GM12878 (cell line): Measurements from ENCODE around the gene SLC5A2. TPM values are rescaled to one million over a fixed set of nuclear protein-coding genes. Genes with fewer than 3 reads are reported as not detected.

ENCODE experiments used
- ATAC-seq: fragments of 200-7000 bp; cut with Tn5 transposase; 3 replicates; pipeline ENCODE4 v1.9.1; 2020; ENCODE audit warnings: mild to moderate bottlenecking, moderate library complexity
- BruUV-seq: library from RNA; stranded (reverse); fragments of 400-500 nt; replicated peaks from 2 replicates; lab custom pipeline; 2021; lab: Mats Ljungman, UMichigan
- CTCF ChIA-PET: fragments of 300-600 bp; sonication (Branson Sonifier 250); formaldehyde crosslinking; extraction: SDS; loops from one replicate; lab custom pipeline; 2021; ENCODE audit warnings: inconsistent platforms; lab: Yijun Ruan, JAX
- POLR2A ChIA-PET: fragments of 350-600 bp; formaldehyde crosslinking; extraction: SDS; loops from one replicate; lab custom pipeline; 2021; ENCODE audit warnings: inconsistent platforms; lab: Charles Lee
- RAD21 ChIA-PET: fragments of 300-600 bp; sonication (Branson Sonifier 250); formaldehyde crosslinking; loops from one replicate; lab custom pipeline; 2023; ENCODE audit warnings: antibody characterized with exemption; ENCODE audit not compliant: unreplicated experiment; lab: Charles Lee
- SMC1A ChIA-PET: fragments of 300-600 bp; sonication (Branson Sonifier 250); formaldehyde crosslinking; loops from one replicate; lab custom pipeline; 2023; ENCODE audit not compliant: unreplicated experiment, uncharacterized antibody; lab: Charles Lee
- DNase-seq: peaks from one replicate; pipeline ENCODE4 v3.0.0-alpha.2; 2011; ENCODE audit warnings: low read depth, low spot score
- FAIRE-seq: peaks from 3 replicates; lab custom pipeline; 2011; peaks lifted over from hg19 to GRCh38; lab: Jason Lieb, UNC
- H2AFZ ChIP-seq: 2 replicates; pipeline ENCODE4 v1.6.0; 2011; ENCODE audit warnings: low read depth, low read length, control low read depth; ENCODE audit not compliant: control insufficient read depth
- H3K27ac ChIP-seq: 2 replicates; pipeline ENCODE4 v1.5.1; 2011; ENCODE audit warnings: control low read depth; ENCODE audit not compliant: control insufficient read depth, insufficient read depth
- H3K27me3 ChIP-seq, 2 experiments: replicated peaks in 1 of 2; 2 replicates each; pipeline versions ENCODE4 v1.6.0 to v1.6.1; 2011; ENCODE audit warnings: low read length in 1 of 2; ENCODE audit not compliant: control insufficient read depth in 2 of 2, insufficient read depth in 2 of 2
- H3K36me3 ChIP-seq, 2 experiments: 2 replicates each; pipeline ENCODE4 v1.5.1; 2011; ENCODE audit warnings: low read length in 1 of 2; ENCODE audit not compliant: control insufficient read depth in 2 of 2, insufficient read depth in 2 of 2
- H3K4me1 ChIP-seq: 2 replicates; pipeline ENCODE4 v1.6.1; 2011; ENCODE audit warnings: mild to moderate bottlenecking, low read length, moderate library complexity, mixed read lengths; ENCODE audit not compliant: control insufficient read depth, insufficient read depth
- H3K4me2 ChIP-seq: 2 replicates; pipeline ENCODE4 v1.6.0; 2011; ENCODE audit warnings: control low read depth; ENCODE audit not compliant: control insufficient read depth, insufficient read depth
- H3K4me3 ChIP-seq: fragments of 200-600 bp; sonication (generic); 2 replicates; pipeline ENCODE4 v1.5.1; 2016
- H3K79me2 ChIP-seq: 2 replicates; pipeline ENCODE4 v1.6.0; 2011; ENCODE audit warnings: low read length; ENCODE audit not compliant: control insufficient read depth, insufficient read depth
- H3K9ac ChIP-seq: 2 replicates; pipeline ENCODE4 v1.8.0; 2011; ENCODE audit warnings: low read length, control low read depth, mixed read lengths; ENCODE audit not compliant: control insufficient read depth, insufficient read depth
- H3K9me3 ChIP-seq: replicated peaks from 3 replicates; pipeline ENCODE4 v1.5.1; 2011; ENCODE audit warnings: mild to moderate bottlenecking, low read length; ENCODE audit not compliant: control insufficient read depth, insufficient read depth
- H4K20me1 ChIP-seq: 2 replicates; pipeline ENCODE4 v1.6.0; 2011; ENCODE audit not compliant: control insufficient read depth, insufficient read depth
- ATF7 ChIP-seq: fragments of 450-650 bp; IDR thresholded peaks from 2 replicates; pipeline ENCODE4 v1.6.1; 2016; ENCODE audit warnings: low read depth, mild to moderate bottlenecking
- CEBPB ChIP-seq, 2 experiments: fragments of 150-350 bp in 1 of 2; IDR thresholded peaks; 2 replicates each; pipeline ENCODE4 v1.6.1; 2012 to 2014; ENCODE audit warnings: low read depth in 2 of 2, low read length in 2 of 2, borderline replicate concordance in 1 of 2, inconsistent platforms in 1 of 2
- CREM ChIP-seq: IDR thresholded peaks from 2 replicates; pipeline ENCODE4 v1.6.1; 2014; ENCODE audit warnings: antibody characterized with exemption, low read depth
- EED ChIP-seq: sonication (generic); IDR thresholded peaks from 2 replicates; pipeline ENCODE4 v1.6.1; 2016; ENCODE audit warnings: antibody characterized with exemption, low read depth
- IKZF1 ChIP-seq: fragments of 450-650 bp; conservative IDR thresholded peaks from 2 replicates; pipeline ENCODE4 v1.6.1; 2017; ENCODE audit warnings: antibody characterized with exemption, mild to moderate bottlenecking
- IKZF2 ChIP-seq, 2 experiments: fragments of 450-650 bp; IDR thresholded peaks; 2 replicates each; pipeline ENCODE4 v1.6.1; 2017; ENCODE audit warnings: mild to moderate bottlenecking in 2 of 2, moderate library complexity in 2 of 2
- LARP7 ChIP-seq: fragments of 450-650 bp; IDR thresholded peaks from 2 replicates; pipeline ENCODE4 v1.6.1; 2017; ENCODE audit warnings: mild to moderate bottlenecking
- NFXL1 ChIP-seq: fragments of 450-650 bp; IDR thresholded peaks from 2 replicates; pipeline ENCODE4 v1.6.1; 2017; ENCODE audit warnings: antibody characterized with exemption, mild to moderate bottlenecking, borderline replicate concordance
- SMC3 ChIP-seq: IDR thresholded peaks from 2 replicates; pipeline ENCODE4 v1.6.1; 2011; ENCODE audit warnings: low read length, improper control_type of control experiment, borderline replicate concordance
- YBX1 ChIP-seq: fragments of 450-650 bp; IDR thresholded peaks from 2 replicates; pipeline ENCODE4 v1.6.1; 2016; ENCODE audit warnings: antibody characterized with exemption
- ZNF622 ChIP-seq: fragments of 450-650 bp; IDR thresholded peaks from 2 replicates; pipeline ENCODE4 v1.6.1; 2017; ENCODE audit warnings: mild to moderate bottlenecking, inconsistent platforms
- WGBS: methylation state at CpG from one replicate; pipeline ENCODE4 v1.1.6; 2016; ENCODE audit warnings: low lambda C conversion rate; ENCODE audit not compliant: insufficient replicate concordance, insufficient coverage; ENCODE audit errors: missing lambda C conversion rate; 5-methylcytosine and 5-hydroxymethylcytosine counted together
- in situ Hi-C: fragments of 300-500 bp; cut with MboI; formaldehyde crosslinking; loops from 9 replicates; pipeline ENCODE4 v1.14.3; 2018; ENCODE audit warnings: mixed read lengths
- intact Hi-C: fragments of 100-400 bp; cut with micrococcal nuclease; formaldehyde crosslinking; loops from one replicate; pipeline ENCODE4 v1.14.2; 2022; ENCODE audit not compliant: unreplicated experiment
- polyA plus RNA-seq, 11 experiments: library from polyadenylated mRNA; depleted of rRNA in 4 of 11; unstranded in 6 of 11; stranded (reverse) in 5 of 11; fragments of >200 nt; fragmentation: Nextera tagmentation in 4 of 11; fragmentation: Illumina TruSeq in 1 of 11; extraction: Ambion mirVana in 4 of 11; extraction: Trizol in 1 of 11; gene quantifications; 1 replicate in 1 of 11; 2 replicates in 10 of 11; pipeline versions ENCODE4 v1.2.1 to v1.2.3, GENCODE V29; 2011 to 2016; ENCODE audit warnings: inconsistent platforms in 2 of 11, missing spikeins in 2 of 11, low read depth in 1 of 11
- total RNA-seq, 4 experiments: library from RNA; depleted of rRNA in 3 of 4; stranded (reverse); fragments of >200 nt in 3 of 4; fragmentation: Illumina TruSeq in 1 of 4; extraction: Trizol in 1 of 4; gene quantifications; 2 replicates each; pipeline versions ENCODE4 v1.2.1 to v1.2.3, GENCODE V29; 2013 to 2021
- TF ChIP-seq, protein P1 (sequence below): IDR thresholded peaks from 2 replicates; pipeline ENCODE4 v1.6.1; 2011; ENCODE audit warnings: mild to moderate bottlenecking, low read depth, low read length, moderate library complexity; ENCODE audit not compliant: insufficient replicate concordance
- TF ChIP-seq, protein P2 (sequence below): fragments of 150-350 bp; IDR thresholded peaks from 2 replicates; pipeline ENCODE4 v1.6.1; 2016; ENCODE audit warnings: low read depth, low read length
- TF ChIP-seq, protein P3 (sequence below): fragments of 450-650 bp; formaldehyde crosslinking; IDR thresholded peaks from 2 replicates; pipeline ENCODE4 v1.4.0; 2020; ENCODE audit warnings: mild to moderate bottlenecking, moderate library complexity

Gene SLC5A2
- total and polyA plus RNA-seq, 10 of the 15 experiments (the other 5 are each of a cell fraction or from before 2014, with no cell fraction given) = 3.6 to 4.8 (median 4.4) TPM; not detected in 6

DNA sequence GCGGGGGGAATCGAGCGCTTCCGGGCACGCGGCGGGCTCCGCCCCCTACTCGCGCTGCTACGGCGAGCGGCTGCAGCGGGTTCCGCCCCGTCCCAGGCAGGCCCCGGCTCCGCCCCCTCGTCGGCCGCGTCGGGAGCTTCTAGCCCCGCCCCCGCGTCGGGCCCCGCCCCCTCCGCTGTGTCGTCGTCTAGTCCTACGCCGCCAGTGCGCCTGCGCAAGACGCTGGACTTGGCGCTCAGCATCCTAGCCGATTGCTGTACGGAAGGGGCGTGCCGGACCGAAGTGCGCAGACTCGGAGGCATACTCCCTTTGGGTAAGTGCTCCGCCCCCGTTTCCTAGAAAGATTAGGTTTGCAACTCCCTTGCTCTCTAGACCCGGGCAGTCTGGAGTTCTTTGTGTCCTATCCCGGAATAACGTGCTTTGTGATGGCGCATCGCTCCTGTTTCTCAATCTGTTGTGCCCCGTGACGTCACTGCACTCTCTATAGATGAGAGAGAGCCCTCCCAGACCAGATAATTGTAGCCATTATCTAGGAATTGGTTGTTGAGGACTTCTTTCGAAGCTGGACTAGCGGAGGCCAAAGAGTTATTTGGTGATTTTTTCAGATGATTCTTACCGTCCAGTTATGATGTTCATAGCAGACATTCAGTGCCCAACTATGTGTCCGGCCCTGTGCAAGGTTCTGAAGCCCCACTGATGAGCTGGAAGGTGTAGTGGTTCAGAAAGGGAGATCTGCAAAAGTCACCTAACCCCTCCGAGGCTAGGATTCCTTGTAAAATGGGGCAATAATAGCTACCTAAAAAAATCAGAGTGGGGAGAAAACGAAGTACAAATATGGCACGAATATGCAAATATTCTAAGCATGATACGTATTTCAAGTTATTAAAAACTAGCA lies 23.0 kb upstream of the SLC5A2 start (continued):
- TF ChIP-seq SMC3 (no peak), EED (no peak), ATF7 (peak; percentile 67), CREM (peak; percentile 74), IKZF1 (no peak), IKZF2 (IDR thresholded peaks at IDR 0.05) (no peak), YBX1 (no peak), CEBPB (IDR thresholded peaks at IDR 0.05; ENCODE audit: borderline replicate concordance in 1 of 2, low read depth in 2 of 2, low read length in 2 of 2) (no peak), ZNF622 (no peak)
- TF ChIP-seq, protein P1, sequence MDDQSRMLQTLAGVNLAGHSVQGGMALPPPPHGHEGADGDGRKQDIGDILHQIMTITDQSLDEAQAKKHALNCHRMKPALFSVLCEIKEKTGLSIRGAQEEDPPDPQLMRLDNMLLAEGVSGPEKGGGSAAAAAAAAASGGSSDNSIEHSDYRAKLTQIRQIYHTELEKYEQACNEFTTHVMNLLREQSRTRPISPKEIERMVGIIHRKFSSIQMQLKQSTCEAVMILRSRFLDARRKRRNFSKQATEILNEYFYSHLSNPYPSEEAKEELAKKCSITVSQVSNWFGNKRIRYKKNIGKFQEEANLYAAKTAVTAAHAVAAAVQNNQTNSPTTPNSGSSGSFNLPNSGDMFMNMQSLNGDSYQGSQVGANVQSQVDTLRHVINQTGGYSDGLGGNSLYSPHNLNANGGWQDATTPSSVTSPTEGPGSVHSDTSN = no peak

DNA sequence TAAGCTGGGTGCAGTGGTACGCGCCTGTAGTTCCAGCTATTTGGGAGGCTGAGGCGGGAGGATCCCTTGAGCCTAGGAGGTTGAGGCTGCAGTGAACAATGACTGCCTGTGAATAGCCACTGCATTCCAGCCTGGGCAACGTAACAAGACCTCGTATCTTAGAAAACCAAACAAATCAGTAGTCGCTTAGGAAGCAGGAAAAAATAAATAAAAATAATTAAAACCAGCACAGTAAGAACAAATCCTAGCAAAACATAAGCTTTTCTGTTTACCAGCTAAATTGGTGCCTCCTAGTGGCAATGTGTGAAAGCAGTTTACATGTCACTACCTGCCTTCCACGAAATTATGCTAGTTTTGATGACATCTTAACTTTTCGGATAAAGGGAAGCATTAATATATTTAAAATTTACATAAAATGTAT lies 22.3 kb upstream of the SLC5A2 start:
- Histone ChIP-seq H3K27ac (peak overlapping the region; percentile 54), H2AFZ (no peak overlapping the region), H3K4me1 (peaks cover 14% of the 10 kb centered on the region), H3K4me3 (peak overlapping the region; percentile 95), H4K20me1 (peaks cover 5% of the 10 kb centered on the region; the same call in 1 of the 2 replicates), H3K9me3 (no peaks in the 10 kb centered on the region), H3K4me2 (peak overlapping the region; percentile 84), H3K79me2 (peaks cover 43% of the 10 kb centered on the region), H3K9ac (peak overlapping the region; percentile 68), H3K36me3 (peaks cover 0 to 18% of the 10 kb centered on the region in 2 experiments; a peak in 3 of 4 replicates), H3K27me3 (no peaks in the 10 kb centered on the region)
- FAIRE-seq = peak; percentile 88
- ATAC-seq = no peak
- ChIA-PET RAD21 (interaction anchor here (0.6 to 4.0 kb wide), 17 partner anchors 15 to 506 kb away, joined by 3 to 21 read pairs (median 3); partner anchors contain the start of genes ITGAX, RUSF1, ZNF646 and ZNF668), POLR2A (interaction anchor here (0.9 to 4.0 kb wide), 7 partner anchors 41 to 466 kb away, joined by 3 to 20 read pairs (median 4); partner anchors contain the start of gene ZNF267), CTCF (interaction anchor here (0.7 to 7.0 kb wide), 43 partner anchors 8 to 506 kb away, joined by 3 to 71 read pairs (median 5); partner anchors contain the start of genes PYCARD, RUSF1, TGFB1I1 and ZNF267), SMC1A (interaction anchor here (0.9 to 4.1 kb wide), 17 partner anchors 9 to 507 kb away, joined by 3 to 26 read pairs (median 5); partner anchors contain the start of genes ZNF267, ZNF646 and ZNF668)
- intact Hi-C loops = no loop called here
- 12% methylated on average over 8 of the region's 8 CpGs for WGBS
- no peak for DNase-seq
- in situ Hi-C loops = no loop called here
- TSS peak; percentile 77 for BruUV-seq
- TF ChIP-seq, protein P2, sequence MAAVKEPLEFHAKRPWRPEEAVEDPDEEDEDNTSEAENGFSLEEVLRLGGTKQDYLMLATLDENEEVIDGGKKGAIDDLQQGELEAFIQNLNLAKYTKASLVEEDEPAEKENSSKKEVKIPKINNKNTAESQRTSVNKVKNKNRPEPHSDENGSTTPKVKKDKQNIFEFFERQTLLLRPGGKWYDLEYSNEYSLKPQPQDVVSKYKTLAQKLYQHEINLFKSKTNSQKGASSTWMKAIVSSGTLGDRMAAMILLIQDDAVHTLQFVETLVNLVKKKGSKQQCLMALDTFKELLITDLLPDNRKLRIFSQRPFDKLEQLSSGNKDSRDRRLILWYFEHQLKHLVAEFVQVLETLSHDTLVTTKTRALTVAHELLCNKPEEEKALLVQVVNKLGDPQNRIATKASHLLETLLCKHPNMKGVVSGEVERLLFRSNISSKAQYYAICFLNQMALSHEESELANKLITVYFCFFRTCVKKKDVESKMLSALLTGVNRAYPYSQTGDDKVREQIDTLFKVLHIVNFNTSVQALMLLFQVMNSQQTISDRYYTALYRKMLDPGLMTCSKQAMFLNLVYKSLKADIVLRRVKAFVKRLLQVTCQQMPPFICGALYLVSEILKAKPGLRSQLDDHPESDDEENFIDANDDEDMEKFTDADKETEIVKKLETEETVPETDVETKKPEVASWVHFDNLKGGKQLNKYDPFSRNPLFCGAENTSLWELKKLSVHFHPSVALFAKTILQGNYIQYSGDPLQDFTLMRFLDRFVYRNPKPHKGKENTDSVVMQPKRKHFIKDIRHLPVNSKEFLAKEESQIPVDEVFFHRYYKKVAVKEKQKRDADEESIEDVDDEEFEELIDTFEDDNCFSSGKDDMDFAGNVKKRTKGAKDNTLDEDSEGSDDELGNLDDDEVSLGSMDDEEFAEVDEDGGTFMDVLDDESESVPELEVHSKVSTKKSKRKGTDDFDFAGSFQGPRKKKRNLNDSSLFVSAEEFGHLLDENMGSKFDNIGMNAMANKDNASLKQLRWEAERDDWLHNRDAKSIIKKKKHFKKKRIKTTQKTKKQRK = no peak
- TF ChIP-seq NFXL1 (no peak), LARP7 (no peak)
- TF ChIP-seq, protein P3, sequence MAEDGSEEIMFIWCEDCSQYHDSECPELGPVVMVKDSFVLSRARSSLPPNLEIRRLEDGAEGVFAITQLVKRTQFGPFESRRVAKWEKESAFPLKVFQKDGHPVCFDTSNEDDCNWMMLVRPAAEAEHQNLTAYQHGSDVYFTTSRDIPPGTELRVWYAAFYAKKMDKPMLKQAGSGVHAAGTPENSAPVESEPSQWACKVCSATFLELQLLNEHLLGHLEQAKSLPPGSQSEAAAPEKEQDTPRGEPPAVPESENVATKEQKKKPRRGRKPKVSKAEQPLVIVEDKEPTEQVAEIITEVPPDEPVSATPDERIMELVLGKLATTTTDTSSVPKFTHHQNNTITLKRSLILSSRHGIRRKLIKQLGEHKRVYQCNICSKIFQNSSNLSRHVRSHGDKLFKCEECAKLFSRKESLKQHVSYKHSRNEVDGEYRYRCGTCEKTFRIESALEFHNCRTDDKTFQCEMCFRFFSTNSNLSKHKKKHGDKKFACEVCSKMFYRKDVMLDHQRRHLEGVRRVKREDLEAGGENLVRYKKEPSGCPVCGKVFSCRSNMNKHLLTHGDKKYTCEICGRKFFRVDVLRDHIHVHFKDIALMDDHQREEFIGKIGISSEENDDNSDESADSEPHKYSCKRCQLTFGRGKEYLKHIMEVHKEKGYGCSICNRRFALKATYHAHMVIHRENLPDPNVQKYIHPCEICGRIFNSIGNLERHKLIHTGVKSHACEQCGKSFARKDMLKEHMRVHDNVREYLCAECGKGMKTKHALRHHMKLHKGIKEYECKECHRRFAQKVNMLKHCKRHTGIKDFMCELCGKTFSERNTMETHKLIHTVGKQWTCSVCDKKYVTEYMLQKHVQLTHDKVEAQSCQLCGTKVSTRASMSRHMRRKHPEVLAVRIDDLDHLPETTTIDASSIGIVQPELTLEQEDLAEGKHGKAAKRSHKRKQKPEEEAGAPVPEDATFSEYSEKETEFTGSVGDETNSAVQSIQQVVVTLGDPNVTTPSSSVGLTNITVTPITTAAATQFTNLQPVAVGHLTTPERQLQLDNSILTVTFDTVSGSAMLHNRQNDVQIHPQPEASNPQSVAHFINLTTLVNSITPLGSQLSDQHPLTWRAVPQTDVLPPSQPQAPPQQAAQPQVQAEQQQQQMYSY = no peak
